Peyer's patch (tissue), 4 donors: ENCODE measurements around the gene PHGDH. TPM values are rescaled to one million over a fixed set of nuclear protein-coding genes. Genes with fewer than 3 reads are reported as not detected.
A peak's percentile ranks its signal among the peaks of the same experiment; 100 is the strongest.

Experiments used
- DNase-seq, 3 donors: peaks; one replicate each; pipeline ENCODE4 v3.0.0-alpha.2; 2017 to 2019
- H3K27ac ChIP-seq, 4 donors: fragments of 200-600 bp; sonication (generic); one replicate each; pipeline ENCODE4 v1.5.1; 2016 to 2019
- H3K27me3 ChIP-seq, 2 donors: fragments of 200-600 bp; sonication (generic); one replicate each; pipeline ENCODE4 v1.5.1; 2019
- H3K36me3 ChIP-seq, 3 donors: fragments of 200-600 bp; sonication (generic); one replicate each; pipeline ENCODE4 v1.5.1; 2016 to 2019
- H3K4me1 ChIP-seq, 4 donors: fragments of 200-600 bp; sonication (generic); one replicate each; pipeline ENCODE4 v1.5.1; 2016 to 2019
- H3K4me3 ChIP-seq, 4 donors: fragments of 200-600 bp; sonication (generic); 1 replicate in 3 of 4; 2 replicates in 1 of 4; pipeline ENCODE4 v1.5.1; 2016 to 2019; ENCODE audit warnings: mild to moderate bottlenecking in 1 of 4
- H3K9me3 ChIP-seq, 4 donors: fragments of 200-600 bp; sonication (generic); one replicate each; pipeline ENCODE4 v1.5.1; 2016 to 2019; ENCODE audit warnings: mild to moderate bottlenecking in 1 of 4
- CTCF ChIP-seq, 6 experiments: fragments of 450-650 bp in 4 of 6; fragments of 200-600 bp in 2 of 6; sonication (generic) in 1 of 6; IDR thresholded peaks; one replicate each; pipeline ENCODE4 v1.5.1; 2017 to 2019; ENCODE audit warnings: antibody characterized with exemption in 6 of 6, mild to moderate bottlenecking in 3 of 6, moderate library complexity in 1 of 6
- POLR2A ChIP-seq, 2 donors: fragments of 450-650 bp; IDR thresholded peaks; one replicate each; pipeline ENCODE4 v1.5.1; 2017; ENCODE audit warnings: antibody characterized with exemption in 2 of 2, mild to moderate bottlenecking in 2 of 2, moderate library complexity in 2 of 2
- total RNA-seq, 4 donors: library from RNA; depleted of rRNA; stranded (reverse); fragments of >200 nt; gene quantifications; one replicate each; pipeline ENCODE4 v1.1.0, GENCODE V29; 2016

The PHGDH gene
- total RNA-seq, 4 donors from 2014 or later = 2.8 to 19.0 (median 4.3) TPM

- no peak for DNase-seq
- no peak overlapping the region for H3K4me3 ChIP-seq
- H3K36me3 ChIP-seq = no peaks in the 10 kb centered on the region
- peaks cover 0 to 5% (median 0%) of the 10 kb centered on the region in 4 donors for H3K4me1 ChIP-seq
- no peaks in the 10 kb centered on the region for H3K27me3 ChIP-seq
- no peaks in the 10 kb centered on the region for H3K9me3 ChIP-seq
- H3K27ac ChIP-seq = no peak overlapping the region
- TF ChIP-seq POLR2A (IDR thresholded peaks at IDR 0.05) = no peak
- TF ChIP-seq CTCF (IDR thresholded peaks at IDR 0.05) = no peak
Observed at GRCh38 chr1:119733754-119734153, 22.0 kb downstream of the PHGDH start.

- TF ChIP-seq POLR2A (IDR thresholded peaks at IDR 0.05) = no peak
- TF ChIP-seq CTCF (IDR thresholded peaks at IDR 0.05) = no peak
- DNase-seq = no peak
- Histone ChIP-seq H3K4me3 (no peak overlapping the region), H3K9me3 (no peaks in the 10 kb centered on the region), H3K27me3 (no peaks in the 10 kb centered on the region), H3K36me3 (no peaks in the 10 kb centered on the region), H3K27ac (no peak overlapping the region), H3K4me1 (peaks cover 0 to 5% (median 0%) of the 10 kb centered on the region in 4 donors)
Observed at GRCh38 chr1:119735217-119735616, 23.5 kb downstream of the PHGDH start.

- H3K36me3 ChIP-seq = no peaks in the 10 kb centered on the region
- no peak overlapping the region for H3K27ac ChIP-seq
Observed at GRCh38 chr1:119736649-119737039, 24.9 kb downstream of the PHGDH start.

GRCh38 chr1:119737040-119737682 lies 25.4 kb downstream of the PHGDH start:
- peaks cover 0 to 5% (median 0%) of the 10 kb centered on the region in 4 donors for H3K4me1 ChIP-seq
- no peaks in the 10 kb centered on the region for H3K36me3 ChIP-seq
- no peaks in the 10 kb centered on the region for H3K9me3 ChIP-seq
- H3K27me3 ChIP-seq = no peaks in the 10 kb centered on the region
- no peak for TF ChIP-seq CTCF (IDR thresholded peaks at IDR 0.05)
- TF ChIP-seq POLR2A (IDR thresholded peaks at IDR 0.05) = no peak
- no peak overlapping the region for H3K27ac ChIP-seq
- no peak overlapping the region for H3K4me3 ChIP-seq
- peak in 1 of 3 donors; percentile 50 for DNase-seq

More at GRCh38 chr1:119736649-119737039, 24.9 kb downstream of the PHGDH start:
- peaks cover 0 to 5% (median 0%) of the 10 kb centered on the region in 4 donors for H3K4me1 ChIP-seq
- no peaks in the 10 kb centered on the region for H3K9me3 ChIP-seq
- no peak overlapping the region for H3K4me3 ChIP-seq
- TF ChIP-seq POLR2A (IDR thresholded peaks at IDR 0.05) (no peak), CTCF (IDR thresholded peaks at IDR 0.05) (no peak)
- DNase-seq = no peak
- H3K27me3 ChIP-seq = no peaks in the 10 kb centered on the region

GRCh38 chr1:119738100-119738720 lies 26.5 kb downstream of the PHGDH start:
- H3K27ac ChIP-seq = no peak overlapping the region
- no peak for DNase-seq
- H3K4me3 ChIP-seq = no peak overlapping the region
- no peaks in the 10 kb centered on the region for H3K27me3 ChIP-seq
- H3K4me1 ChIP-seq = peaks cover 0 to 5% (median 0%) of the 10 kb centered on the region in 4 donors
- H3K9me3 ChIP-seq = no peaks in the 10 kb centered on the region
- no peak for TF ChIP-seq POLR2A (IDR thresholded peaks at IDR 0.05)
- H3K36me3 ChIP-seq = no peaks in the 10 kb centered on the region

GRCh38 chr1:119739150-119739549 lies 27.4 kb downstream of the PHGDH start:
- Histone ChIP-seq H3K36me3 (no peaks in the 10 kb centered on the region), H3K9me3 (no peaks in the 10 kb centered on the region), H3K27me3 (no peaks in the 10 kb centered on the region), H3K4me3 (no peak overlapping the region), H3K4me1 (peaks cover 0 to 5% (median 0%) of the 10 kb centered on the region in 4 donors), H3K27ac (no peak overlapping the region)
- no peak for DNase-seq
- TF ChIP-seq POLR2A (IDR thresholded peaks at IDR 0.05) = no peak
- no peak for TF ChIP-seq CTCF (IDR thresholded peaks at IDR 0.05)
